Mesothelial cell of epicardium (in vitro differentiated cells): Measurements from ENCODE around the gene NUBPL. TPM values are rescaled to one million over a fixed set of nuclear protein-coding genes. Genes with fewer than 3 reads are reported as not detected.

Experiments used
- DNase-seq, 2 experiments: peaks; one replicate each; pipeline ENCODE4 v3.0.0; 2021; ENCODE audit warnings: low spot score in 2 of 2; ENCODE audit not compliant: unreplicated experiment in 2 of 2
- H3K27ac Mint-ChIP-seq: 2 replicates; pipeline ENCODE4 v1.8.0; 2021; ENCODE audit warnings: mixed read lengths
- H3K27me3 Mint-ChIP-seq: 2 replicates; pipeline ENCODE4 v1.8.0; 2021; ENCODE audit warnings: low read depth, mixed read lengths
- H3K36me3 Mint-ChIP-seq: 2 replicates; pipeline ENCODE4 v1.8.0; 2021; ENCODE audit warnings: mixed read lengths
- H3K4me1 Mint-ChIP-seq: 2 replicates; pipeline ENCODE4 v1.8.0; 2021; ENCODE audit warnings: mixed read lengths
- H3K4me3 Mint-ChIP-seq: 2 replicates; pipeline ENCODE4 v1.8.0; 2021; ENCODE audit warnings: mild to moderate bottlenecking, moderate library complexity, mixed read lengths
- H3K9me3 Mint-ChIP-seq: 2 replicates; pipeline ENCODE4 v1.8.0; 2021; ENCODE audit warnings: mixed read lengths
- CTCF ChIP-seq: fragments of 200-600 bp; sonication (generic); IDR thresholded peaks from one replicate; pipeline ENCODE4 v1.5.0; 2021; ENCODE audit warnings: antibody characterized with exemption; ENCODE audit not compliant: unreplicated experiment
- total RNA-seq: library from RNA; stranded (reverse); gene quantifications from 3 replicates; pipeline ENCODE4 v1.2.1, GENCODE V29; 2021

NUBPL gene
- total RNA-seq, 1 donor from 2014 or later, result 19.7 TPM

GRCh38 chr14:31677052-31677451 is 115.8 kb downstream of the NUBPL start:
- peaks cover 11% of the 10 kb centered on the region for H3K36me3 Mint-ChIP-seq
- H3K4me1 Mint-ChIP-seq, result no peaks in the 10 kb centered on the region
- no peak overlapping the region for H3K4me3 Mint-ChIP-seq
- no peaks in the 10 kb centered on the region for H3K27me3 Mint-ChIP-seq
- no peak for DNase-seq
- peaks cover 15% of the 10 kb centered on the region for H3K9me3 Mint-ChIP-seq
- TF ChIP-seq CTCF, result no peak
- H3K27ac Mint-ChIP-seq, result no peak overlapping the region

- no peak for DNase-seq
- Mint-ChIP-seq H3K27me3 (no peaks in the 10 kb centered on the region), H3K9me3 (peaks cover 20% of the 10 kb centered on the region), H3K27ac (no peak overlapping the region), H3K4me3 (no peak overlapping the region), H3K36me3 (peaks cover 14% of the 10 kb centered on the region), H3K4me1 (no peaks in the 10 kb centered on the region)
- no peak for TF ChIP-seq CTCF
Measured at GRCh38 chr14:31677630-31678029, 116.4 kb downstream of the NUBPL start.

GRCh38 chr14:31678421-31679249 is 117.4 kb downstream of the NUBPL start:
- no peak for DNase-seq
- Mint-ChIP-seq H3K4me3 (no peak overlapping the region), H3K4me1 (no peaks in the 10 kb centered on the region), H3K27me3 (no peaks in the 10 kb centered on the region), H3K27ac (no peak overlapping the region), H3K36me3 (peaks cover 18% of the 10 kb centered on the region), H3K9me3 (peaks cover 23% of the 10 kb centered on the region)
- no peak for TF ChIP-seq CTCF

GRCh38 chr14:31682768-31683167 is 121.6 kb downstream of the NUBPL start:
- no peak overlapping the region for H3K4me3 Mint-ChIP-seq
- H3K36me3 Mint-ChIP-seq, result peaks cover 18% of the 10 kb centered on the region
- DNase-seq, result no peak
- no peaks in the 10 kb centered on the region for H3K4me1 Mint-ChIP-seq
- H3K27me3 Mint-ChIP-seq, result no peaks in the 10 kb centered on the region
- H3K9me3 Mint-ChIP-seq, result peaks cover 25% of the 10 kb centered on the region
- no peak for TF ChIP-seq CTCF
- H3K27ac Mint-ChIP-seq, result no peak overlapping the region

- TF ChIP-seq CTCF, result no peak
- Mint-ChIP-seq H3K4me3 (no peak overlapping the region), H3K9me3 (peaks cover 10% of the 10 kb centered on the region), H3K36me3 (peaks cover 11% of the 10 kb centered on the region), H3K27ac (no peak overlapping the region), H3K27me3 (no peaks in the 10 kb centered on the region), H3K4me1 (peaks cover 2% of the 10 kb centered on the region)
- DNase-seq, result no peak
Measured at GRCh38 chr14:31687726-31688125, 126.5 kb downstream of the NUBPL start.
